HepG2 (cell line): ENCODE measurements around the gene PTMA. TPM values are rescaled to one million over a fixed set of nuclear protein-coding genes. Genes with fewer than 3 reads are reported as not detected.

Experiments
- ARNT2 ChIP-seq: sonication (generic); formaldehyde crosslinking; IDR thresholded peaks from 2 replicates; pipeline ENCODE4 v1.8.0; 2022; ENCODE audit warnings: mild to moderate bottlenecking, low read depth, missing genetic modification reagents, moderate library complexity
- FLYWCH1 ChIP-seq: sonication (generic); formaldehyde crosslinking; IDR thresholded peaks from 2 replicates; pipeline ENCODE4 v1.8.1; 2023; ENCODE audit warnings: mild to moderate bottlenecking, missing genetic modification reagents
- FOXM1 ChIP-seq: sonication (generic); formaldehyde crosslinking; IDR thresholded peaks from 2 replicates; pipeline ENCODE4 v1.5.0; 2020; ENCODE audit warnings: missing genetic modification reagents
- MIXL1 ChIP-seq: IDR thresholded peaks from 2 replicates; pipeline ENCODE4 v1.6.1; 2016
- MTA1 ChIP-seq: sonication (generic); formaldehyde crosslinking; IDR thresholded peaks from 2 replicates; pipeline ENCODE4 v1.4.0; 2020; ENCODE audit warnings: missing genetic modification reagents, mild to moderate bottlenecking, borderline replicate concordance
- NFKBIZ ChIP-seq: IDR thresholded peaks from 2 replicates; pipeline ENCODE4 v1.6.1; 2018; ENCODE audit warnings: missing genetic modification reagents, missing compliant biosample characterization
- RBFOX2 ChIP-seq: fragments of 200-400 bp; formaldehyde crosslinking; IDR thresholded peaks from 2 replicates; pipeline ENCODE4 v1.6.1; 2017; ENCODE audit warnings: low read depth, mild to moderate bottlenecking, low read length
- RXRA ChIP-seq: sonication (generic); formaldehyde crosslinking; IDR thresholded peaks from 2 replicates; pipeline ENCODE4 v1.5.1; 2020; ENCODE audit warnings: missing genetic modification reagents
- SP1 ChIP-seq, 2 experiments: fragments of 450-650 bp in 1 of 2; sonication (generic) in 1 of 2; formaldehyde crosslinking in 1 of 2; IDR thresholded peaks; 2 replicates each; pipeline versions ENCODE4 v1.4.0 to v1.6.1; 2016 to 2020; ENCODE audit warnings: missing genetic modification reagents in 1 of 2
- TRAFD1 ChIP-seq: sonication (generic); formaldehyde crosslinking; IDR thresholded peaks from 2 replicates; pipeline ENCODE4 v1.5.1; 2020; ENCODE audit warnings: missing genetic modification reagents, mild to moderate bottlenecking, borderline replicate concordance
- U2AF1 ChIP-seq: fragments of 200-400 bp; formaldehyde crosslinking; optimal IDR thresholded peaks from 2 replicates; pipeline ENCODE3; 2017; ENCODE audit warnings: mild to moderate bottlenecking, low read depth, low read length
- ZBTB38 ChIP-seq: sonication (generic); formaldehyde crosslinking; IDR thresholded peaks from 2 replicates; pipeline ENCODE4 v1.5.1; 2020; ENCODE audit warnings: mild to moderate bottlenecking, missing genetic modification reagents
- ZNF276 ChIP-seq: sonication (generic); formaldehyde crosslinking; IDR thresholded peaks from 2 replicates; pipeline ENCODE4 v1.4.0; 2020; ENCODE audit warnings: mild to moderate bottlenecking, low read depth, missing genetic modification reagents
- ZNF460 ChIP-seq: sonication (generic); formaldehyde crosslinking; IDR thresholded peaks from 2 replicates; pipeline ENCODE4 v1.5.1; 2020; ENCODE audit warnings: missing genetic modification reagents, mild to moderate bottlenecking, borderline replicate concordance
- ZNF607 ChIP-seq: sonication (generic); formaldehyde crosslinking; IDR thresholded peaks from 2 replicates; pipeline ENCODE4 v1.5.1; 2020; ENCODE audit warnings: missing genetic modification reagents, mild to moderate bottlenecking, borderline replicate concordance
- polyA plus RNA-seq, 8 experiments: library from polyadenylated mRNA; depleted of rRNA in 3 of 8; stranded (reverse) in 7 of 8; unstranded in 1 of 8; fragments of >200 nt; fragmentation: Illumina TruSeq in 4 of 8; extraction: Trizol in 4 of 8; gene quantifications; 2 replicates each; pipeline versions ENCODE4 v1.2.1 to v1.2.3, GENCODE V29; 2011 to 2016; ENCODE audit warnings: low read depth in 4 of 8, missing spikeins in 1 of 8, mixed read lengths in 1 of 8; ENCODE audit not compliant: insufficient read depth in 1 of 8
- total RNA-seq, 5 experiments: library from RNA; depleted of rRNA; stranded (reverse); fragments of >200 nt; fragmentation: Illumina TruSeq; extraction: Trizol; gene quantifications; 2 replicates each; pipeline ENCODE4 v1.2.3, GENCODE V29; 2016; ENCODE audit warnings: low read depth in 1 of 5
- TF ChIP-seq, protein P1 (sequence below): sonication (generic); formaldehyde crosslinking; IDR thresholded peaks from 2 replicates; pipeline ENCODE4 v1.4.0; 2020; ENCODE audit warnings: missing genetic modification reagents; ENCODE audit errors: not compliant biosample characterization
- TF ChIP-seq, protein P2 (sequence below): sonication (generic); formaldehyde crosslinking; conservative IDR thresholded peaks from 2 replicates; pipeline ENCODE4 v1.4.0; 2020; ENCODE audit warnings: missing genetic modification reagents
- TF ChIP-seq, protein P3 (sequence below): sonication (generic); formaldehyde crosslinking; IDR thresholded peaks from 2 replicates; pipeline ENCODE4 v1.4.0; 2020; ENCODE audit warnings: mild to moderate bottlenecking, missing genetic modification reagents, borderline replicate concordance

The PTMA gene
- total and polyA plus RNA-seq, 2 of the 13 experiments (the other 11 are each of a cell fraction or from before 2014, with no cell fraction given), result 190 to 1,086 TPM

DNA sequence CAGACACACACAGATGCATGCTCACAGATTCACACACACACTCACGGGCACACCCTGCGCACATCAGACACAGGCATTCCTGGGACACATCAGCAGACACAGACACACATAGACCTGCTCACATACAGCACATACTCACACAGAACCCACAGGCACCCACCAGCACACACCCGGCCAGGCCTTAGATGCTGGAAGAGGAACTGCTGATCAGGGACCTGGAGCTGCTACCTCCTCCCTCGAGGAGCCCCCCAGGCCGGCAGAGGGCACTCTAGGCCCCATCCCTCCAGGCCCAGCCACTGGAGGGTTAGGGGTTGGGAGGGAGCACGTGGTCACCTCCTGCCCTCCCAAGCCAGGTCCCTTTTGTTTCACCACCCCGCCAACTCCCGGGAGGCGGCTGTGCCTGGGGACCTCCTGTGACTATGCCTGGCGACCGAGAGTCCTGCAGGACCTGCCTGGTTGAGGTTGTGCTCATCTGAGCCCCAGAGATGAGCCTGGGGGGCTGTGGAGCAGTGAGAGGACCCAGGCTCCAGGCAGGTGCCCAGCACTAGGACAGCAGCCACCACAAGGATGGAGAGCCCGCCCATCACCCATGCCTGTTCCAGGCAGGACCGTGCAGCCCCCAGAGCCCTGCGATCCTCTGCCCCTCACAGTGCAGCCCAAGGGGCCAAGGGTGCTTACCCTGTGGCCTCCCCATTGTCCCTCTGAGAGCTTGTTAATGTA, 21.0 kb upstream of the PTMA start (continued):
- TF ChIP-seq, protein P1, sequence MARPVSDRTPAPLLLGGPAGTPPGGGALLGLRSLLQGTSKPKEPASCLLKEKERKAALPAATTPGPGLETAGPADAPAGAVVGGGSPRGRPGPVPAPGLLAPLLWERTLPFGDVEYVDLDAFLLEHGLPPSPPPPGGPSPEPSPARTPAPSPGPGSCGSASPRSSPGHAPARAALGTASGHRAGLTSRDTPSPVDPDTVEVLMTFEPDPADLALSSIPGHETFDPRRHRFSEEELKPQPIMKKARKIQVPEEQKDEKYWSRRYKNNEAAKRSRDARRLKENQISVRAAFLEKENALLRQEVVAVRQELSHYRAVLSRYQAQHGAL (CRISPR knock-in tag), result no peak
- no peak for TF ChIP-seq NFKBIZ (CRISPR knock-in tag)
- TF ChIP-seq MTA1, result peak; percentile 87; the same call in 1 of the 2 replicates
- no peak for TF ChIP-seq U2AF1
- TF ChIP-seq RXRA (CRISPR knock-in tag), result peak; percentile 85; the same call in 1 of the 2 replicates
- no peak for TF ChIP-seq FLYWCH1
- peak; percentile 79; the same call in 1 of the 2 replicates for TF ChIP-seq ZNF607
- TF ChIP-seq ZBTB38, result peak; percentile 82; the same call in 1 of the 2 replicates
- peak; percentile 80; the same call in 1 of the 2 replicates for TF ChIP-seq ARNT2
- peak; percentile 44; the same call in 1 of the 2 replicates for TF ChIP-seq MIXL1
- no peak for TF ChIP-seq ZNF460 (CRISPR knock-in tag)
- TF ChIP-seq, protein P2, sequence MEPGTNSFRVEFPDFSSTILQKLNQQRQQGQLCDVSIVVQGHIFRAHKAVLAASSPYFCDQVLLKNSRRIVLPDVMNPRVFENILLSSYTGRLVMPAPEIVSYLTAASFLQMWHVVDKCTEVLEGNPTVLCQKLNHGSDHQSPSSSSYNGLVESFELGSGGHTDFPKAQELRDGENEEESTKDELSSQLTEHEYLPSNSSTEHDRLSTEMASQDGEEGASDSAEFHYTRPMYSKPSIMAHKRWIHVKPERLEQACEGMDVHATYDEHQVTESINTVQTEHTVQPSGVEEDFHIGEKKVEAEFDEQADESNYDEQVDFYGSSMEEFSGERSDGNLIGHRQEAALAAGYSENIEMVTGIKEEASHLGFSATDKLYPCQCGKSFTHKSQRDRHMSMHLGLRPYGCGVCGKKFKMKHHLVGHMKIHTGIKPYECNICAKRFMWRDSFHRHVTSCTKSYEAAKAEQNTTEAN (CRISPR knock-in tag), result no peak
- TF ChIP-seq SP1 (IDR thresholded peaks at IDR 0.05), result no peak
- TF ChIP-seq SP1 (CRISPR knock-in tag; IDR thresholded peaks at IDR 0.05), result no peak; the same call in 1 of the 2 replicates
- peak; percentile 96 for TF ChIP-seq ZNF276 (CRISPR knock-in tag)
- TF ChIP-seq, protein P3, sequence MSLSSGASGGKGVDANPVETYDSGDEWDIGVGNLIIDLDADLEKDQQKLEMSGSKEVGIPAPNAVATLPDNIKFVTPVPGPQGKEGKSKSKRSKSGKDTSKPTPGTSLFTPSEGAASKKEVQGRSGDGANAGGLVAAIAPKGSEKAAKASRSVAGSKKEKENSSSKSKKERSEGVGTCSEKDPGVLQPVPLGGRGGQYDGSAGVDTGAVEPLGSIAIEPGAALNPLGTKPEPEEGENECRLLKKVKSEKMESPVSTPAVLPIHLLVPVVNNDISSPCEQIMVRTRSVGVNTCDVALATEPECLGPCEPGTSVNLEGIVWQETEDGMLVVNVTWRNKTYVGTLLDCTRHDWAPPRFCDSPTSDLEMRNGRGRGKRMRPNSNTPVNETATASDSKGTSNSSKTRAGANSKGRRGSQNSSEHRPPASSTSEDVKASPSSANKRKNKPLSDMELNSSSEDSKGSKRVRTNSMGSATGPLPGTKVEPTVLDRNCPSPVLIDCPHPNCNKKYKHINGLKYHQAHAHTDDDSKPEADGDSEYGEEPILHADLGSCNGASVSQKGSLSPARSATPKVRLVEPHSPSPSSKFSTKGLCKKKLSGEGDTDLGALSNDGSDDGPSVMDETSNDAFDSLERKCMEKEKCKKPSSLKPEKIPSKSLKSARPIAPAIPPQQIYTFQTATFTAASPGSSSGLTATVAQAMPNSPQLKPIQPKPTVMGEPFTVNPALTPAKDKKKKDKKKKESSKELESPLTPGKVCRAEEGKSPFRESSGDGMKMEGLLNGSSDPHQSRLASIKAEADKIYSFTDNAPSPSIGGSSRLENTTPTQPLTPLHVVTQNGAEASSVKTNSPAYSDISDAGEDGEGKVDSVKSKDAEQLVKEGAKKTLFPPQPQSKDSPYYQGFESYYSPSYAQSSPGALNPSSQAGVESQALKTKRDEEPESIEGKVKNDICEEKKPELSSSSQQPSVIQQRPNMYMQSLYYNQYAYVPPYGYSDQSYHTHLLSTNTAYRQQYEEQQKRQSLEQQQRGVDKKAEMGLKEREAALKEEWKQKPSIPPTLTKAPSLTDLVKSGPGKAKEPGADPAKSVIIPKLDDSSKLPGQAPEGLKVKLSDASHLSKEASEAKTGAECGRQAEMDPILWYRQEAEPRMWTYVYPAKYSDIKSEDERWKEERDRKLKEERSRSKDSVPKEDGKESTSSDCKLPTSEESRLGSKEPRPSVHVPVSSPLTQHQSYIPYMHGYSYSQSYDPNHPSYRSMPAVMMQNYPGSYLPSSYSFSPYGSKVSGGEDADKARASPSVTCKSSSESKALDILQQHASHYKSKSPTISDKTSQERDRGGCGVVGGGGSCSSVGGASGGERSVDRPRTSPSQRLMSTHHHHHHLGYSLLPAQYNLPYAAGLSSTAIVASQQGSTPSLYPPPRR (CRISPR knock-in tag), result peak; percentile 68
- no peak for TF ChIP-seq FOXM1 (CRISPR knock-in tag)
- no peak for TF ChIP-seq TRAFD1
- TF ChIP-seq RBFOX2, result peak; percentile 74
